ENCODE data around the gene KPNA2. TPM values are rescaled to one million over a fixed set of nuclear protein-coding genes. Genes with fewer than 3 reads are reported as not detected.

Gene KPNA2
- total and polyA plus RNA-seq, 2 of the 13 experiments (the other 11 are each of a cell fraction or from before 2014, with no cell fraction given), result 111 to 305 TPM

DNA sequence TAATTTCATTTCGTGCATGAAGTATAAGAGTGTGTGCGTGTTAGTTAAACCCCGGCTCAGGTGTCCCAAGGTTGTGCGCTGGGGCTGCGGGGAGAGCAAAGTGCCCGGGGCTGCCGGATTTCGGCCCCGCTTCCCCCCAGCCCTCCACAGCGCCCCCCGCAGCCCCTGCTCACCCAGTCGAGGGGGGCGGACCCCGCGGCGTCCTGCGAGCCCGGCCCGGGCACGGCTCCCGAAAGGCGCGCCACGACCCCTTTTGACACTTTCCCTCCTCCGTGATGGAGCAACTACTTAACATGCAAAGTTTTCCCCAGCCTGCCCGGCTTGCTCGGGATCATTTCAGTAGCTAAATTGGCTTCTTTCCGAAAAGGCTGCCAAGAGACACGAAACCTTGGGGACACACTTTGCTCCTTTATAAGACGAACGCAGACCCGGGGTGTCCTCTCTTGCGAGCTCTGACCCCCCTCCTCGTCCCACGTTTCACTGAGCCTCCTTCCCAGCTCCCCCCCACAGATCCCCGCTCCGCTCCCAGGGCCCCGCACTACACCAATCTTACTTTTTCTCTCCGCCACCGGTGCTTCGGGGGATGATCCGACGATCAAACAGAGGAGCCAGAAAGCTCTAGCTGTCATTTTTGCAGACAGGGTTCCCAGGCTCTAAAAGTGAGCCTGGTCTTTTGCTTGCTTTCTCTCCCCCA lies 39.8 kb upstream of the KPNA2 start (continued):
- TF ChIP-seq, protein P1, sequence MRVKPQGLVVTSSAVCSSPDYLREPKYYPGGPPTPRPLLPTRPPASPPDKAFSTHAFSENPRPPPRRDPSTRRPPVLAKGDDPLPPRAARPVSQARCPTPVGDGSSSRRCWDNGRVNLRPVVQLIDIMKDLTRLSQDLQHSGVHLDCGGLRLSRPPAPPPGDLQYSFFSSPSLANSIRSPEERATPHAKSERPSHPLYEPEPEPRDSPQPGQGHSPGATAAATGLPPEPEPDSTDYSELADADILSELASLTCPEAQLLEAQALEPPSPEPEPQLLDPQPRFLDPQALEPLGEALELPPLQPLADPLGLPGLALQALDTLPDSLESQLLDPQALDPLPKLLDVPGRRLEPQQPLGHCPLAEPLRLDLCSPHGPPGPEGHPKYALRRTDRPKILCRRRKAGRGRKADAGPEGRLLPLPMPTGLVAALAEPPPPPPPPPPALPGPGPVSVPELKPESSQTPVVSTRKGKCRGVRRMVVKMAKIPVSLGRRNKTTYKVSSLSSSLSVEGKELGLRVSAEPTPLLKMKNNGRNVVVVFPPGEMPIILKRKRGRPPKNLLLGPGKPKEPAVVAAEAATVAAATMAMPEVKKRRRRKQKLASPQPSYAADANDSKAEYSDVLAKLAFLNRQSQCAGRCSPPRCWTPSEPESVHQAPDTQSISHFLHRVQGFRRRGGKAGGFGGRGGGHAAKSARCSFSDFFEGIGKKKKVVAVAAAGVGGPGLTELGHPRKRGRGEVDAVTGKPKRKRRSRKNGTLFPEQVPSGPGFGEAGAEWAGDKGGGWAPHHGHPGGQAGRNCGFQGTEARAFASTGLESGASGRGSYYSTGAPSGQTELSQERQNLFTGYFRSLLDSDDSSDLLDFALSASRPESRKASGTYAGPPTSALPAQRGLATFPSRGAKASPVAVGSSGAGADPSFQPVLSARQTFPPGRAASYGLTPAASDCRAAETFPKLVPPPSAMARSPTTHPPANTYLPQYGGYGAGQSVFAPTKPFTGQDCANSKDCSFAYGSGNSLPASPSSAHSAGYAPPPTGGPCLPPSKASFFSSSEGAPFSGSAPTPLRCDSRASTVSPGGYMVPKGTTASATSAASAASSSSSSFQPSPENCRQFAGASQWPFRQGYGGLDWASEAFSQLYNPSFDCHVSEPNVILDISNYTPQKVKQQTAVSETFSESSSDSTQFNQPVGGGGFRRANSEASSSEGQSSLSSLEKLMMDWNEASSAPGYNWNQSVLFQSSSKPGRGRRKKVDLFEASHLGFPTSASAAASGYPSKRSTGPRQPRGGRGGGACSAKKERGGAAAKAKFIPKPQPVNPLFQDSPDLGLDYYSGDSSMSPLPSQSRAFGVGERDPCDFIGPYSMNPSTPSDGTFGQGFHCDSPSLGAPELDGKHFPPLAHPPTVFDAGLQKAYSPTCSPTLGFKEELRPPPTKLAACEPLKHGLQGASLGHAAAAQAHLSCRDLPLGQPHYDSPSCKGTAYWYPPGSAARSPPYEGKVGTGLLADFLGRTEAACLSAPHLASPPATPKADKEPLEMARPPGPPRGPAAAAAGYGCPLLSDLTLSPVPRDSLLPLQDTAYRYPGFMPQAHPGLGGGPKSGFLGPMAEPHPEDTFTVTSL (CRISPR knock-in tag; IDR thresholded peaks at IDR 0.05; ENCODE audit: borderline replicate concordance), result no peak
- TF ChIP-seq, protein P2, sequence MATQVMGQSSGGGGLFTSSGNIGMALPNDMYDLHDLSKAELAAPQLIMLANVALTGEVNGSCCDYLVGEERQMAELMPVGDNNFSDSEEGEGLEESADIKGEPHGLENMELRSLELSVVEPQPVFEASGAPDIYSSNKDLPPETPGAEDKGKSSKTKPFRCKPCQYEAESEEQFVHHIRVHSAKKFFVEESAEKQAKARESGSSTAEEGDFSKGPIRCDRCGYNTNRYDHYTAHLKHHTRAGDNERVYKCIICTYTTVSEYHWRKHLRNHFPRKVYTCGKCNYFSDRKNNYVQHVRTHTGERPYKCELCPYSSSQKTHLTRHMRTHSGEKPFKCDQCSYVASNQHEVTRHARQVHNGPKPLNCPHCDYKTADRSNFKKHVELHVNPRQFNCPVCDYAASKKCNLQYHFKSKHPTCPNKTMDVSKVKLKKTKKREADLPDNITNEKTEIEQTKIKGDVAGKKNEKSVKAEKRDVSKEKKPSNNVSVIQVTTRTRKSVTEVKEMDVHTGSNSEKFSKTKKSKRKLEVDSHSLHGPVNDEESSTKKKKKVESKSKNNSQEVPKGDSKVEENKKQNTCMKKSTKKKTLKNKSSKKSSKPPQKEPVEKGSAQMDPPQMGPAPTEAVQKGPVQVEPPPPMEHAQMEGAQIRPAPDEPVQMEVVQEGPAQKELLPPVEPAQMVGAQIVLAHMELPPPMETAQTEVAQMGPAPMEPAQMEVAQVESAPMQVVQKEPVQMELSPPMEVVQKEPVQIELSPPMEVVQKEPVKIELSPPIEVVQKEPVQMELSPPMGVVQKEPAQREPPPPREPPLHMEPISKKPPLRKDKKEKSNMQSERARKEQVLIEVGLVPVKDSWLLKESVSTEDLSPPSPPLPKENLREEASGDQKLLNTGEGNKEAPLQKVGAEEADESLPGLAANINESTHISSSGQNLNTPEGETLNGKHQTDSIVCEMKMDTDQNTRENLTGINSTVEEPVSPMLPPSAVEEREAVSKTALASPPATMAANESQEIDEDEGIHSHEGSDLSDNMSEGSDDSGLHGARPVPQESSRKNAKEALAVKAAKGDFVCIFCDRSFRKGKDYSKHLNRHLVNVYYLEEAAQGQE (IDR thresholded peaks at IDR 0.05; ENCODE audit: borderline replicate concordance in 1 of 2, low read depth in 1 of 2, low read length in 2 of 2), result no peak
- TF ChIP-seq, protein P3, sequence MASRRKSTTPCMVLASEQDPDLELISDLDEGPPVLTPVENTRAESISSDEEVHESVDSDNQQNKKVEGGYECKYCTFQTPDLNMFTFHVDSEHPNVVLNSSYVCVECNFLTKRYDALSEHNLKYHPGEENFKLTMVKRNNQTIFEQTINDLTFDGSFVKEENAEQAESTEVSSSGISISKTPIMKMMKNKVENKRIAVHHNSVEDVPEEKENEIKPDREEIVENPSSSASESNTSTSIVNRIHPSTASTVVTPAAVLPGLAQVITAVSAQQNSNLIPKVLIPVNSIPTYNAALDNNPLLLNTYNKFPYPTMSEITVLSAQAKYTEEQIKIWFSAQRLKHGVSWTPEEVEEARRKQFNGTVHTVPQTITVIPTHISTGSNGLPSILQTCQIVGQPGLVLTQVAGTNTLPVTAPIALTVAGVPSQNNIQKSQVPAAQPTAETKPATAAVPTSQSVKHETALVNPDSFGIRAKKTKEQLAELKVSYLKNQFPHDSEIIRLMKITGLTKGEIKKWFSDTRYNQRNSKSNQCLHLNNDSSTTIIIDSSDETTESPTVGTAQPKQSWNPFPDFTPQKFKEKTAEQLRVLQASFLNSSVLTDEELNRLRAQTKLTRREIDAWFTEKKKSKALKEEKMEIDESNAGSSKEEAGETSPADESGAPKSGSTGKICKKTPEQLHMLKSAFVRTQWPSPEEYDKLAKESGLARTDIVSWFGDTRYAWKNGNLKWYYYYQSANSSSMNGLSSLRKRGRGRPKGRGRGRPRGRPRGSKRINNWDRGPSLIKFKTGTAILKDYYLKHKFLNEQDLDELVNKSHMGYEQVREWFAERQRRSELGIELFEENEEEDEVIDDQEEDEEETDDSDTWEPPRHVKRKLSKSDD (CRISPR knock-in tag; IDR thresholded peaks at IDR 0.05; ENCODE audit: low read depth), result no peak
- no peak for TF ChIP-seq TP53 (CRISPR knock-in tag; conservative IDR thresholded peaks at IDR 0.05)
- TF ChIP-seq, protein P4, sequence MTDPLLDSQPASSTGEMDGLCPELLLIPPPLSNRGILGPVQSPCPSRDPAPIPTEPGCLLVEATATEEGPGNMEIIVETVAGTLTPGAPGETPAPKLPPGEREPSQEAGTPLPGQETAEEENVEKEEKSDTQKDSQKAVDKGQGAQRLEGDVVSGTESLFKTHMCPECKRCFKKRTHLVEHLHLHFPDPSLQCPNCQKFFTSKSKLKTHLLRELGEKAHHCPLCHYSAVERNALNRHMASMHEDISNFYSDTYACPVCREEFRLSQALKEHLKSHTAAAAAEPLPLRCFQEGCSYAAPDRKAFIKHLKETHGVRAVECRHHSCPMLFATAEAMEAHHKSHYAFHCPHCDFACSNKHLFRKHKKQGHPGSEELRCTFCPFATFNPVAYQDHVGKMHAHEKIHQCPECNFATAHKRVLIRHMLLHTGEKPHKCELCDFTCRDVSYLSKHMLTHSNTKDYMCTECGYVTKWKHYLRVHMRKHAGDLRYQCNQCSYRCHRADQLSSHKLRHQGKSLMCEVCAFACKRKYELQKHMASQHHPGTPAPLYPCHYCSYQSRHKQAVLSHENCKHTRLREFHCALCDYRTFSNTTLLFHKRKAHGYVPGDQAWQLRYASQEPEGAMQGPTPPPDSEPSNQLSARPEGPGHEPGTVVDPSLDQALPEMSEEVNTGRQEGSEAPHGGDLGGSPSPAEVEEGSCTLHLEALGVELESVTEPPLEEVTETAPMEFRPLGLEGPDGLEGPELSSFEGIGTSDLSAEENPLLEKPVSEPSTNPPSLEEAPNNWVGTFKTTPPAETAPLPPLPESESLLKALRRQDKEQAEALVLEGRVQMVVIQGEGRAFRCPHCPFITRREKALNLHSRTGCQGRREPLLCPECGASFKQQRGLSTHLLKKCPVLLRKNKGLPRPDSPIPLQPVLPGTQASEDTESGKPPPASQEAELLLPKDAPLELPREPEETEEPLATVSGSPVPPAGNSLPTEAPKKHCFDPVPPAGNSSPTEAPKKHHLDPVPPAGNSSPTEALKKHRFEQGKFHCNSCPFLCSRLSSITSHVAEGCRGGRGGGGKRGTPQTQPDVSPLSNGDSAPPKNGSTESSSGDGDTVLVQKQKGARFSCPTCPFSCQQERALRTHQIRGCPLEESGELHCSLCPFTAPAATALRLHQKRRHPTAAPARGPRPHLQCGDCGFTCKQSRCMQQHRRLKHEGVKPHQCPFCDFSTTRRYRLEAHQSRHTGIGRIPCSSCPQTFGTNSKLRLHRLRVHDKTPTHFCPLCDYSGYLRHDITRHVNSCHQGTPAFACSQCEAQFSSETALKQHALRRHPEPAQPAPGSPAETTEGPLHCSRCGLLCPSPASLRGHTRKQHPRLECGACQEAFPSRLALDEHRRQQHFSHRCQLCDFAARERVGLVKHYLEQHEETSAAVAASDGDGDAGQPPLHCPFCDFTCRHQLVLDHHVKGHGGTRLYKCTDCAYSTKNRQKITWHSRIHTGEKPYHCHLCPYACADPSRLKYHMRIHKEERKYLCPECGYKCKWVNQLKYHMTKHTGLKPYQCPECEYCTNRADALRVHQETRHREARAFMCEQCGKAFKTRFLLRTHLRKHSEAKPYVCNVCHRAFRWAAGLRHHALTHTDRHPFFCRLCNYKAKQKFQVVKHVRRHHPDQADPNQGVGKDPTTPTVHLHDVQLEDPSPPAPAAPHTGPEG (CRISPR knock-in tag; IDR thresholded peaks at IDR 0.05), result no peak
- TF ChIP-seq BCL6 (CRISPR knock-in tag; IDR thresholded peaks at IDR 0.05), result 0 out of 2 replicates have a peak, but pooled peaks have one; percentile 32
- TF ChIP-seq PHF21A (CRISPR knock-in tag; IDR thresholded peaks at IDR 0.05), result no peak
- no peak for TF ChIP-seq ZNF772 (CRISPR knock-in tag; IDR thresholded peaks at IDR 0.05)
- TF ChIP-seq SALL1 (CRISPR knock-in tag; IDR thresholded peaks at IDR 0.05), result no peak
- TF ChIP-seq STAG1 (CRISPR knock-in tag; IDR thresholded peaks at IDR 0.05), result no peak; the same call in 1 of the 2 replicates

Data from HepG2 (cell line).